HuH-7 (cell line): ENCODE results near the gene MEI1.
A peak's percentile ranks its signal among the peaks of the same experiment; 100 is the strongest.

Experiments used
- DNase-seq: peaks from one replicate; pipeline ENCODE4 v3.0.0; 2011; ENCODE audit warnings: low spot score

MEI1 gene

GRCh38 chr22:41742918-41743317 lies 43.6 kb downstream of the MEI1 start:
- peak; percentile 26 for DNase-seq

- DNase-seq: no peak
Measured at GRCh38 chr22:41745968-41746367, 46.7 kb downstream of the MEI1 start.

- DNase-seq: peak; percentile 73
Measured at GRCh38 chr22:41746567-41747400, 47.5 kb downstream of the MEI1 start.

GRCh38 chr22:41752011-41752970 lies 53.0 kb downstream of the MEI1 start:
- peak; percentile 28 for DNase-seq

- DNase-seq: no peak
Measured at GRCh38 chr22:41753984-41754383, 54.7 kb downstream of the MEI1 start.

- DNase-seq: no peak
Measured at GRCh38 chr22:41757502-41757901, 58.2 kb downstream of the MEI1 start.

GRCh38 chr22:41758231-41758630 lies 58.9 kb downstream of the MEI1 start:
- DNase-seq: no peak

- DNase-seq: peak; percentile 36
Measured at GRCh38 chr22:41762980-41763779, 63.9 kb downstream of the MEI1 start.

- DNase-seq: no peak
Measured at GRCh38 chr22:41766476-41766875, 67.2 kb downstream of the MEI1 start.

- no peak for DNase-seq
Measured at GRCh38 chr22:41768430-41768829, 69.1 kb downstream of the MEI1 start.

GRCh38 chr22:41770715-41771468 lies 71.6 kb downstream of the MEI1 start:
- DNase-seq: no peak

- no peak for DNase-seq
Measured at GRCh38 chr22:41772198-41772597, 72.9 kb downstream of the MEI1 start.

- DNase-seq: no peak
Measured at GRCh38 chr22:41772645-41773044, 73.3 kb downstream of the MEI1 start.

GRCh38 chr22:41775338-41775737 lies 76.0 kb downstream of the MEI1 start:
- no peak for DNase-seq

- DNase-seq: no peak
Measured at GRCh38 chr22:41775976-41776375, 76.7 kb downstream of the MEI1 start.

- no peak for DNase-seq
Measured at GRCh38 chr22:41776381-41776780, 77.1 kb downstream of the MEI1 start.

- no peak for DNase-seq
Measured at GRCh38 chr22:41777749-41778425, 78.6 kb downstream of the MEI1 start.

GRCh38 chr22:41779929-41780505 lies 80.7 kb downstream of the MEI1 start:
- no peak for DNase-seq

GRCh38 chr22:41780746-41781505 lies 81.6 kb downstream of the MEI1 start:
- DNase-seq: no peak

GRCh38 chr22:41781507-41781906 lies 82.2 kb downstream of the MEI1 start:
- DNase-seq: no peak
